Sciatic nerve (tissue), 2 donors: ENCODE results near the gene FOXK2. TPM values are rescaled to one million over a fixed set of nuclear protein-coding genes. Genes with fewer than 3 reads are reported as not detected.
"Not testable (repeated sequence)": the region's sequence is repeated elsewhere in the genome, so short reads cannot be mapped to it uniquely, and the experiment has no call there.

Experiments
- ATAC-seq: fragments of 200-7000 bp; cut with Tn5 transposase; one replicate; pipeline ENCODE4 v1.9.1; 2020; ENCODE audit warnings: mild to moderate bottlenecking, moderate library complexity
- DNase-seq: peaks from one replicate; pipeline ENCODE4 v3.0.0-alpha.2; 2020; ENCODE audit warnings: low spot score
- intact Hi-C: fragments of 100-400 bp; cut with DNase I; formaldehyde crosslinking; loops from one replicate; pipeline ENCODE4 v1.14.2; 2022
- total RNA-seq: library from RNA; stranded (reverse); fragmentation: NEBNext Ultra II Directional; extraction: Animal tissue kit (Norgen Biotek cat#: 25700); gene quantifications from one replicate; pipeline ENCODE4 v1.2.1, GENCODE V29; 2021
- donor health status: DM: no; HTN: no; CAD: no.
- donor health status: DM: no; HTN: no; CAD: no.

The FOXK2 gene
- total RNA-seq, 1 donor from 2014 or later = 59.9 TPM

DNA sequence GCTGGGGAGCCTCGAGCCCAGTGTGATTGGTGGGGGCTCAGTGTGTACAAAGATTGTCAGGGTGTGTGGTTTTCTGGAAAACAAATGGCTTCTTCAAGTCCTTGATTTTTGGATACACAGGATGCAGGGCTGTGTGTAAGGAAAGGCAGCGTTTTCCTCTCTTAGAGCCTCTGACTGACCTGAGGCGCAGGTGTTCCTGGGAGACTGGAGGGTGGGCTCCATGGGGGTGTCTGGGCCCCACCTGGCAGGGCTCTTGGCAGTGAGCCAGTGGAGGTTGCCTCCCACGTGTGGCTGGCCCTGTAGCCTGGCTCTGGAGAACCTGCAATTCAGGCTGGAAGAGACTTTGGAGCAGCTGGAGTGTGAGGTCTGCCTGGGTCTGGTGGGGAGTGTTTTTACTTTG lies 5.0 kb downstream of the FOXK2 start:
- DNase-seq = no peak
- ATAC-seq = no peak
- intact Hi-C loops = no loop called here

DNA sequence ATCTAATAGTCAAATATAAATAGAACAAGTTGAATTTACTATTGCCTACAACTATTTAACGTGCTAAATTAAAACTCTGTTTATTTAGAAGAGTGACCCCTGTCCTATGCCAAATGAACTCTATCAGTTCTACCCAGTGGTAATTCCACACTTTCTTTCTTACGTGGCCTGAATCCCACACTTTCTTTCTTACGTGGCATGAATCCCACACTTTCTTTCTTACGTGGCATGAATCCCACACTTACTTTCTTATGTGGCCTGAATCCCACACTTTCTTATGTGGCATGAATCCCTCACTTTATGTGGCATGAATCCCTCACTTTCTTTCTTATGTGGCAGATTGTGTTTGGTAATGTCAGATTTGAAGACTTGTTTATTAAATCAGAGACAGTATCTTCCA lies 6.2 kb downstream of the FOXK2 start:
- ATAC-seq (no peak), DNase-seq (no peak)
- intact Hi-C loops = no loop called here

DNA sequence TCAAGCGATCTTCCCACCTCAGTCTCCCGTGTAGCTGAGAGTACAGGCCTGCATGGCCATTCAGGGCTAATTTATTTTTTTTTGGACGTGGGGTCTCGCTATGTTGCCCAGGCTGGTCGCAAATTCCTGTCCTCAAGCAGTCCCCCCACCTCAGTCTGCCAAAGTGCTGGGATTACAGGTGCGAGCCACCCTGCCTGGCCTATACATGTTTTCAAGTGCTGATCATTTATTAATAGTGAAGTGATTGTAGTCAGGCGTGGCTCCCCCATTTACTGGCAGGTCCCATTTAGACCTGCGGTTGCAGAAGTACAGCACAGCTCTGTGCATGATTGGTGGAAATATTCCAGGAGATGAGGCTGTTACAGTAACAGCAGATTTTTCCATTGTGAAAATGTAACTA lies 8.4 kb downstream of the FOXK2 start:
- intact Hi-C loops = no loop called here
- peak; percentile 66 for ATAC-seq
- no peak for DNase-seq

DNA sequence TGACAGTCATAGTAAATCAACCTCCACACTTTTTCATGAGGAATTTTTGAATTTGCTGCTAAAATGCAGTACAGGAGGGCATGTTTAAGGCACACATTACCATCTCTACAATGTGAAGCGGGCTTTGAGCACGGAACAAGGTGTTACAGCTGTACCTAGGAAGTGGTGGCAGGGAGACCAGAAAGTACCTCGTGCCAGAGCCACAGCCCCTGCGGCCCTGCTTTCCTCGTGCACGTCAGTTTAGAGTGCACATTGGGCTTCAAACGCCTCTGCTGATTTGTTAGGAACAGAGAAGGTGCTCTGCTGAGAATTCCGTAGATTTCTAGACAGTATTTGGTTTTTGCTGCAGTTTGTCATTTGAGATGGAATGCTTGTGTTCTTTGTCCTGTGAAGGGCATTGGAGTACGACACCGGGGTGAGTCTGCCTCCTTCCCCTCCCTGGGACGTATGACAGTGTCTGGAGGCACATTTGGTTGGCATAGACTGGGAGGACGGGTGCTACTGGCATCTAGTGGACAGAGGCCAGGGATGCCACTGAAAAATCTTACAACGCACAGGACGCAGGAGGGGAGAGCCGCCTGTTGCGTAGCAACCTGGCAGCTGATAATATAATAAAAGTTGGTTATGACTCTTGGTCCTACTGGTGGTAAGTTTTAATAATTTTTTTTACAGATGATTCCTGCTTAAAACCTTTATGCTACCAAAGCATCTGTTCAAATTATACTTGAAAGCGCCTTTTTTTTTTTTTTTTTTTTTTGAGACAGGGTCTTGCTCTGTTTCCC lies 9.1 kb downstream of the FOXK2 start:
- DNase-seq = no peak
- intact Hi-C loops = no loop called here
- peak; percentile 78 for ATAC-seq

DNA sequence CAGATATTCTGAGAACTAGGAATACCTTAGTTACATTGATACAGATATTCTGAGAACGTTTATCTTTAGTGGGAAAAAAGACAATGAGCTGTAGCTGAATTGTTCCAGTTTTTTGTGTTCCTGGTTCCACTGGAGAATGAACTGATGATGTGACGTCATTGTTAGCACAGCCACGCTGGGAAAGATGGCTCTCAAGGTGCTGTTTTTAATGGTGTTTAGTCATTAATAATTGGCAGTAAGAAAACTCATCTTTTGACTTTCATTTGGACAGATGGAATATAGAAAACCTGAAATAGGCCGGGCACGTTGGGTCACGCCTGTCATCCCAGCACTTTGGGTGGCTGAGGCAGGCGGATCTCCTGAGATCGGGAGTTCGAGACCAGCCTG lies 10.4 kb downstream of the FOXK2 start:
- no peak for ATAC-seq
- intact Hi-C loops = no loop called here
- DNase-seq = no peak

DNA sequence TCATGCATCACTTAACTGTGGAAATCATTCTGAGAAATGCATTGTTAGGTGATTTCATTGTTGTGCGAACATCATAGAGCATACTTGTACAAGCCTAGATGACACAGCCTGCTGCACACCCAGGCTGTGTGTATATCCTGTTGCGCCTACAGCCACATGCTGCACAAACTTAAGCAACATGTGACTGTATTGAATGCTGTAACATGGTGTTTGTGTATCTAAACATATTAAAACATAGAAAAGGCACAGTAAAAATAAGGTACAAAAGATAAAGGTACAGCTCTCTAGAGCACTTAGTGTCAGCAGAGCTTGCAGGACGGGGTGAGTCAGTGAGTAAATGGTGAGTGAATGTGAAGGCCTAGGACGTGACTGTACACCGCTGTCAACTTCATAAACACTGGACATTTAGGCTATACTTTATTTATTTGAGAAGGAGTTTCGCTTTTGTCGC lies 11.9 kb downstream of the FOXK2 start:
- no peak for DNase-seq
- intact Hi-C loops = no loop called here
- ATAC-seq = no peak

DNA sequence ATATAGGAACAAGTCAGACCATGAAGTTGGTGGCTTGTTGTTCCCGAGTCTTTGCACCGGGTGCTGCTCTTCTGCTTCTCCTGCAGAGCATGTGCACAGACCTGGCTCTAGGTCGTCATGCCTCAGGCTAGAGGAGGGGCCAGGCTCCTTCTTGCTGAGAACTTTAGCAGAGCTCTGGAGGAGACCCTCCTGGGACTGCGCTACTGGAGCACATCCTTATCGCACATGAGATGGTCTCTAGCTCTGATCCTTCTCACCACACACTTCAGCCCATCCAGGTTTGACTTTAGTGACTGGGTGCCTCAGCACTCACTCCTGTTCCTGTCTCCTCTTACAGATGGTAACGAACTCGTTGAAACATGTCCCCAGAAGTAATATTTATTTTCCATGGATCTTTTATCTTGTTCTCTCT lies 14.9 kb downstream of the FOXK2 start:
- intact Hi-C loops = no loop called here
- no peak for DNase-seq
- no peak for ATAC-seq

DNA sequence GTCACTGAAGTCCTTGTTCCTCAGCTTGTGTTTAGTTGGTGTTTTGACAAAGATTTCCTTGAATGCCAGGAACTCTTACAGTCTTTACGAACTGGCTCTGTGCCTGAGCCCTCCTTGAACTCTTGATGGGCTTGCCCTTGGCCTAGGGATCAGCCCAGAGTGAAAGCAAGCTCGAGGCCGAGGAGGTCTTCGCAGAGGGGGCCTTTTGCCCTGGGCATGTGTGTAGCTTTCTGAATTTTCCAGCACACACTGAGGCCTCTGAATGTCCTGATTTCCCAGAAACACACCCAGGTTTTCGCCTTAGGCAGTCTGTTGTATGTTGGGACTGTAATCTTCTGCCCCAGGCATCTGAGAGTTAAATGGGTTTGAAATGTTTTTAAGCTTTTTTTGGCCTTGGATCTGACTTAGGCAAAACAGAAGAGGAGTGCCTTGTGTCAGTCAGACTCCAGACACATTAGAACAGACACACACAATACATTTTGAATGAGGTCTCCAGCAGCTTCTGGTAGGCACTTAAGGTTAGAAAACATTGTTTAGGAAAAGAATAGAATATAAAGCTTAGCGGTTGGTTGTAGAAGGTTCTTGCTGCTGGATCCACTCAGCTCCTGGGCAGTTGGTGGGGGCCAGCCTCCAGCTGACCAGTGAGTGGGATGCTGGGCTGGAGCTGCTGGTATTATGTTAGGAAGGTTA lies 17.1 kb downstream of the FOXK2 start:
- DNase-seq (no peak), ATAC-seq (peak; percentile 84)
- intact Hi-C loops = no loop called here

DNA sequence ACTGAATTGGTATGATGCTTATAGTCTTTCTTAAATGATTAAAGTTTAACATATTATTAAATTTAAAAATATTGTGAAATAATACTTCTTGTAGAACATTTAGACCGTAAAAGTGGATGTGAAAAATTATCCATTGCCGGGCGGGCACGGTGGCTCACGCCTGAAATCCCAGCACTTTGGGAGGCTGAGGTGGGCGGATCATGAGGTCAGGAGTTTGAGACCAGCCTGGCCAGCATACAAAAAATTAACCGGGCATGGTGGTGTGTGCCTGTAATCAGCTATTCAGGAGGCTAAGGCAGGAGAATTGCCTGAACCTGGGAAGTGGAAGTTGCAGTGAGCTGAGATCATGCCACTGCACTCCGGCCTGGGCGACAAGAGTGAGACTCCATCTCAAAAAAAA lies 17.7 kb downstream of the FOXK2 start:
- intact Hi-C loops, ATAC-seq, DNase-seq: not testable (repeated sequence)

DNA sequence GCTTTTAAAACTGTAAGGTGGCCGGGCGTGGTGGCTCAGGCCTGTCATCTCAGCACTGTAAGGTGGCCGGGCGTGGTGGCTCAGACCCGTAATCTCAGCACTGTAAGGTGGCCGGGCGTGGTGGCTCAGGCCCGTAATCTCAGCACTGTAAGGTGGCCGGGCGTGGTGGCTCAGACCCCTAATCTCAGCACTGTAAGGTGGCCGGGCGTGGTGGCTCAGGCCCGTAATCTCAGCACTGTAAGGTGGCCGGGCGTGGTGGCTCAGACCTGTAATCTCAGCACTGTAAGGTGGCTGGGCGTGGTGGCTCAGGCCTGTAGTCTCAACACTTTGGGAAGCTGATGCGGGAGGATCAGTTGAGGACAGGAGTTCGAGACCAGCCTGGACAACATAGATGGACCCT lies 19.5 kb downstream of the FOXK2 start:
- DNase-seq, intact Hi-C loops, ATAC-seq: not testable (repeated sequence)

DNA sequence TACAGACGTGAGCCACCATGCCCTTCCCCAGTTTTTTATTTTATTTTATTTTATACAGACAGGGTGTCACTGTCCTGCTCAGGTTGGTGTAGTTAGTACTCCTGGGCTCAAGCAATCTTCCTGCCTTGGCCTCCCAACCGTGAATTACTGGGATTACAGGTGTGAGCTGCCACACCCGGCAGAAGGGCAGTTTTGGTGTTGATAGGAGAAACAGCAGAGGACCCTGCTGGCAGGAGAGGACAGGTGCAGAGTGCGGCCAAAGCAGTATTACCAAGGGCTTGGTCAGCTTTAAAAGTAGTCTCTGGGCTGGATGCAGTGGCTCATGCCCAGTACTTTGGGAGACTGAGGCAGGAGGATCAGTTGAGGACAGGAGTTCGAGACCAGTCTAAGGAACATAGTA lies 22.9 kb downstream of the FOXK2 start:
- no peak for DNase-seq
- no peak for ATAC-seq
- intact Hi-C loops = no loop called here

DNA sequence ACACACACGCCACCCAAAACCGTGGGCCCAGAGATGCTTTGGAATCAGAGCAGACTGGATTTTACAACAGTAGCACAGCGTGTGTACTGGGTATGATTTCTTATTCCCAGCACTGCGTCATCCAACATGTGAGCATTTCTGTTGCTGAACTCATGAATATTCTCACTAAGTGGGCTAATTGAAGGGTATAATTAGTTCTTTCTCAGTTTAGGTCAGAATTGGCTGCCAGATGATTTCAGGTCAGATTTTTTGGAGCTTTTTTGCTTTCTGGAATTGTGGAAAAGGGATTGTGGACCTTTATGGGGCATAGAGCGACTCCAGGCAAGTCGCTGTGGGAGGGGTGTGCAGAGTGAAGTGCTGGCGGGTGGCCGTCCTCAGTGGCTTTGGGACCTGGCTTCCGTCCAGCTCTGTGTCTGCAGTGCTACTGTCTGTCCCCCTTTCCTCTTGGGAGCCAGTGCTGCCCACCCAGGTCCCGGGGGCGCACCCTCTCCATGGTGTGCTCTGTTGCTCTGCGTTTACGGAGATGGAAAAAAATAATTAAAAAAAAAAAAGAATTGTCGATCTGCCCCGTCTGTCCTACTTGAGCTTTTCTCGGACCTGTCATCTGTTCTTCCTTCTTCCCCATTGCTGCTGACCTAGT lies 25.0 kb downstream of the FOXK2 start:
- intact Hi-C loops = no loop called here
- DNase-seq = no peak
- ATAC-seq = peak; percentile 58

DNA sequence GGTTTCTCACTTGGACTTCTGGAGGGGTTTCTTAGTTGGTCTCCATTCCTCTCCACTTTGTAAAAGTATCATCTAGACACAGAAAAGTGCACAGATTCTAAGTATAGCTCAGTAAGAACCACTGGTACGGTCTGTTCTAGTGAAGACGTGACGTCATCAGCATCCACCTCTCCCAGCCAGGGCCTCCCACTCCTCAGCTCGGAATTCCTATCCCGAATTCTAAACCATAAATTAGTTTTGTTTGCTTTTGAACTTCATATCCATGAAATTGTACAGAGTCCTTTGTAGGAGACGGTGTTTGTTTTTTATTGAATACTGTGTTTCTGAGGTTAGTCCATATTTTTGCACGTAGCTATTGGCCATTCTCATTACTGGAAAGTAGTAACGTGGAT lies 25.5 kb downstream of the FOXK2 start:
- ATAC-seq (peak; percentile 84), DNase-seq (no peak)
- intact Hi-C loops = no loop called here

DNA sequence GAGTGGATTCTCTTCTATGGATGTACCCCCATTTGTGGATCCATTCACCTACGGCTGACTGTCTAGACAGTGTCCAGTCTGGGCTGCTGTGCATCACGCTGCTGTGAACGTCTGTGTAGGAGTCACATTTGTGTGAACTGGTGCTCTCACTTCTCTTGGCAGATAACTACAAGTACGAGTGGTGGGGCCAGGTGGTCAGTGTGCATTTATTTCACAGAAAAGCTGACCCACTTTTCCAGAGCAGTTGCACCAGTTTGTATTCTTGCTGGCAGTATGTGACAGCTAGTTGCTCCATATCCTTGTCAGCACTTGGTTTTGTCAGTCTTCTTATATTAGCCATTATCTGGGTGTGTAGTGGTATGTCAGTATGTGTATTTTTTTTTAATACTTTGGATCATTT lies 28.4 kb downstream of the FOXK2 start:
- DNase-seq (no peak), ATAC-seq (no peak)
- intact Hi-C loops = no loop called here

DNA sequence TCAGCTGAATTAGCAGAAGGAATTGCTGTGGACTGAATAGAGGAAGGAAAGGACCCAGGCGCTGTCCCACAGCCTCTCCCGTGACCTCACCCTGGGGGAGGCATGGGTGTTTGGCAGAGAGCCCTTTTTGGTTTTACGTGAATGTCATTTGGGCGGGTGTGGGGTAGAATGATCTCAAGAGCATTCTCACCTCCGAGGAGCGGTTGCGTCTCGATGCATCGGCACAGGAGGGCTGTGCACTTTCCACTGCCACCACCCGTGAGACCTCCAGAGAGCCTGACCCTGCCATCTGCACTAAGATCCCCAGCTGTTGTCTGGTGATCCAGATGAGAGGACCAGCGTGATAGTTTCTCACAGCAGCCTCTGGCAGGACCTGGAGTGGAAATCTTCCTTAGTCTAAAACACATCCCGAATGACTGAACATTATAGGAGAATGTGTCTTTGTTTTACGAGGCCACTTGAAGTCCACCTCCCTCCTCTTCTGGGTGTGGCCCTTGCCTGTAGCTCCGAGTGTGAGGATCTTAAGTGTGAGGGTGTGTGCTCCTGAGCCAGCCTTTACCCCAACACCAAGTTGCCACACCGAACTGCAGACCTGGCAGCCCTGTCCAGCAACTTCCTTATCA lies 29.3 kb downstream of the FOXK2 start:
- intact Hi-C loops = no loop called here
- DNase-seq (no peak), ATAC-seq (peak; percentile 13)

DNA sequence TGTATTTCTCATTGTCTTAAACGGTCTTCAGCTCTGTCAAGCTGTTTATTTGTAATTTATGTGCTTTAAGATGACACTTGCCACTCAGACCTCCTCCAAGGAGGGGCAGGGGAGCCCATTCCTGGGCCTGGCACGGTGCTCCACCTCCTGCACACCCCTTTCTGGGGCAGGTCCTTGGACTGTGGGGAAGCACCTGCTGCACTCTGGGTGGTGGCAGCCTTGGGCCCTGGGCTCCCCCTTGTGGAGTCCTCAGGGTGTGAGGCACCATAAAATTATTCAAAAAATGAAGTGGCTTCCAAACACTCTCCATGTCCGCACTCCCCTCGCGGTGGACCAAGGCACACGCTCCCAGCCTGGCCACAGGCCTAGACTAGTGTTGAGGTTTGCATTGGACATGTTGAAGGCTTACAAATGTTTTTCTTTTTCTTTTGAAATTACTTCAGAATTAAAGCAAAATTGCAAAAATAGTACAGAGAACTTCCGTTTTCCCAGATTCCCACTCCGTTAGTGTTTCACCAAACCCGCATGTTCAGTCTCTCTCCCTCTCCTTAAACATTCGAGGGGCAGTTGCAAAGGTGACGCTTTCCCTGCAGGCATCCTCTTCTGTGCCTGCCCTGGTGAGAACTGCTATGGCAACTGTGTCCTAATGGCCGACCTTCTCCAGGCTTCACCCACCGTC lies 32.4 kb downstream of the FOXK2 start:
- intact Hi-C loops = no loop called here
- DNase-seq (peak; percentile 81), ATAC-seq (peak; percentile 77)

DNA sequence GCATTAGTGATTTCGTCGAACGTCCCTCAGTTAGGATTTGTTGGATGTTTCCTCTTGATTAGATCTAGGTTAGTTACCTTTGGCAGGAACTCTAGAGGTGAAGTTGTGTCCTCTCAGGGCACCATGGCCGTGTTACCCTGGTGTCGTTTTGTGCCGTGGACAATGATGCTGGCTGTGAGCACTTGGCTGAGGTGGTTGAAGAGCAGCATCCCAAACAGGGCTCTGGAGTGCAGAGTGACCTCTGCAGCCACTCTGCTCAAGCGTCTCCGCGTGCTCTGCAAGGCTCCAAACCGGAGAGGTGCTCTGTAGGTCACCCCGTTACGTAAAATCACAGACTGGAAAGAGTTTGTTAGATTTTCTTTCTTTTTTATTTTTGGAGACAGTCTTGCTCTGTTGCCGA lies 33.0 kb downstream of the FOXK2 start:
- intact Hi-C loops = no loop called here
- DNase-seq (no peak), ATAC-seq (peak; percentile 53)

DNA sequence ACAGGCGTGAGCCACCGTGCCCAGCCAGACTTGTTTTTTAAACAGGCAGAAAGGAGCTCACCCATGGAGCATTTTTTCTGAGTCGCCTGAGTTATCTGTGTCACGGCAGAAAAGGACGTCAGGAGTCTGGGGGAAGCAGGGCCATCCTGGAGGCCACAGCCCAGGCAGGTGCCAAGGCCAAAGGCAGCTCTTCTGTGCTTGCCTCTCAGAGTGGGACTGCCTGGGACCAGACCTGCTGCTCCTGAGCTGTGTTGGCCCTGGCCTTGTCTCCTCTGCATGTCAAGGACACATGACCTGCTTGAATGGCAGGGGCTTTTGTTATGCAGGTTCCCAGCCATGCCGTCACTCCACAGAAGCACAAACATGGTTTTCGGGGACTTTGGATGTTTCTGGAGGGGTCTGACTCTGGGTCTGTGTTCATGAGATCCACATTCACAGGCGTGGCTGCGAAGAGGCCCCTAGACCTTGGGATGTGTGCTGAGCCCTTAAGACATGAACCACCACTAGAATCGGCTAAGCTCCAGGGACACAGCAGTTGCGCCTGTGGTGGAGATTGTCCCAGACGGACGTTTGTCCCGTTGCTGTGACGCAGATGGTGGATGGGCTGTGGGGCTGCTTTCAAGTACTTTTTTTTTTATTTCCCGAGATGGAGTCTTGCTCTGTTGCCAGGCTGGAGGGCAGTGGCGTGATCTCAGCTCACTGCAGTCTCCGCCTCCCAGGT lies 33.8 kb downstream of the FOXK2 start:
- ATAC-seq (no peak), DNase-seq (no peak)
- intact Hi-C loops = no loop called here

DNA sequence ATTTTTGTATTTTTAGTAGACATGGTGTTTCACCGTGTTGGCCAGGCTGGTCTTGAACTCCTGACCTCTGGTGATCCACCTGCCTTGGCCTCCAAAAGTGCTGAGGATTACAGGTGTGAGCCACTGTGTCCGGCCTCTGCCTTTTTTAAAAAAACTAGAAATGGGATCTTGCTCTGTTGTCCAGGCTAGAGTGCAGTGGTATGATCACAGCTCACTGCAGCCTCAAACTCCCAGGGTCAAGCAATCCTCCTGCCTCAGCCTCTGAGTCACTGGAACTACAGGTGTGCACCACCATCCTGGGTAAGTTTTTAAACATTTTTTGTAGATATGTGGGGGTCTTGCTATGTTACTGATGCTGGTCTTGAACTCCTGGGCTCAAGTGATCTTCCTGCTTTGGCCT lies 38.0 kb downstream of the FOXK2 start:
- intact Hi-C loops, ATAC-seq, DNase-seq: not testable (repeated sequence)
